Neural cell (in vitro differentiated cells): Measurements from ENCODE around the gene HRH1.

Source experiments
- CTCF ChIP-seq: fragments of 450-650 bp; IDR thresholded peaks from 2 replicates; pipeline ENCODE4 v1.5.1; 2014; ENCODE audit warnings: antibody characterized with exemption, mild to moderate bottlenecking, moderate library complexity; ENCODE audit not compliant: poor library complexity, severe bottlenecking
- EP300 ChIP-seq: fragments of 450-650 bp; conservative IDR thresholded peaks from 2 replicates; pipeline ENCODE4 v1.6.1; 2014; ENCODE audit warnings: antibody characterized with exemption, mild to moderate bottlenecking, moderate library complexity; ENCODE audit not compliant: poor library complexity, severe bottlenecking
- MXI1 ChIP-seq: fragments of 450-650 bp; conservative IDR thresholded peaks from 2 replicates; pipeline ENCODE4 v1.6.1; 2014; ENCODE audit warnings: antibody characterized with exemption, mild to moderate bottlenecking; ENCODE audit not compliant: poor library complexity, severe bottlenecking
- POLR2AphosphoS5 ChIP-seq: IDR thresholded peaks from 2 replicates; pipeline ENCODE4 v1.6.1; 2012
- RAD21 ChIP-seq: fragments of 450-650 bp; conservative IDR thresholded peaks from 2 replicates; pipeline ENCODE4 v1.6.1; 2014; ENCODE audit warnings: antibody characterized with exemption, mild to moderate bottlenecking, moderate library complexity
- REST ChIP-seq: IDR thresholded peaks from 2 replicates; pipeline ENCODE4 v1.6.1; 2012; ENCODE audit warnings: borderline replicate concordance
- SMC3 ChIP-seq: fragments of 450-650 bp; conservative IDR thresholded peaks from 2 replicates; pipeline ENCODE4 v1.6.1; 2014; ENCODE audit warnings: antibody characterized with exemption, mild to moderate bottlenecking, moderate library complexity; ENCODE audit not compliant: poor library complexity
- TAF1 ChIP-seq: IDR thresholded peaks from 2 replicates; pipeline ENCODE4 v1.6.1; 2012; ENCODE audit warnings: low read depth

DNA sequence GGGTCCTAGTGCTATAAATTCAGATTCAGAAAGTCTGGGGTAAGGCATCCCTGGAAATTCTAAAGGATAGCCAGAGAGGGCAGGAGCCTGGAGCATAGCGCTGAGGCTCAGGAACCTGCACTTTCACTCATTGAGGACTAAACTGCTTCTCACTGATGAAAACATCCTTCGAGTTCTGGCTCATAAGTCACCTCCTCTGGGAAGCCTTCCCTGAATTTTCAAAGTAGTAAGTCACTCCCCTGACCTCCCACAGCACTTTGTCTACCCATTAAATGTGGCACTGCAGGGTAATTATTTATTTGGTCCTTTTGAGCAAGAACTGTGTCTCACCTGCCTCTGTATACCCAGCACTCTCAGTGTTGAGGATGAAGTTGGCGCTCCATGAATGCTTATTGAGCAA, 30.9 kb downstream of the HRH1 start:
- TF ChIP-seq TAF1 (no peak), REST (no peak), RAD21 (no peak), CTCF (no peak), MXI1 (no peak), POLR2AphosphoS5 (no peak), EP300 (no peak), SMC3 (no peak)
